Thyroid gland (tissue), 4 donors: ENCODE data around the gene KAT6B.

ENCODE experiments used
- POLR2A ChIP-seq, 2 donors: fragments of 450-650 bp; IDR thresholded peaks; one replicate each; pipeline ENCODE4 v1.6.1; 2017; ENCODE audit warnings: antibody characterized with exemption in 2 of 2, mild to moderate bottlenecking in 2 of 2, moderate library complexity in 1 of 2
- TF ChIP-seq, protein P1 (sequence below), 6 experiments: fragments of 200-600 bp in 3 of 6; fragments of 450-650 bp in 3 of 6; sonication (generic) in 3 of 6; IDR thresholded peaks; one replicate each; pipeline ENCODE4 v1.5.1; 2016 to 2019; ENCODE audit warnings: antibody characterized with exemption in 6 of 6, mild to moderate bottlenecking in 2 of 6, inconsistent platforms in 1 of 6, moderate library complexity in 1 of 6

GRCh38 chr10:75081379-75081778 lies 255.0 kb downstream of the KAT6B start:
- TF ChIP-seq, protein P1, sequence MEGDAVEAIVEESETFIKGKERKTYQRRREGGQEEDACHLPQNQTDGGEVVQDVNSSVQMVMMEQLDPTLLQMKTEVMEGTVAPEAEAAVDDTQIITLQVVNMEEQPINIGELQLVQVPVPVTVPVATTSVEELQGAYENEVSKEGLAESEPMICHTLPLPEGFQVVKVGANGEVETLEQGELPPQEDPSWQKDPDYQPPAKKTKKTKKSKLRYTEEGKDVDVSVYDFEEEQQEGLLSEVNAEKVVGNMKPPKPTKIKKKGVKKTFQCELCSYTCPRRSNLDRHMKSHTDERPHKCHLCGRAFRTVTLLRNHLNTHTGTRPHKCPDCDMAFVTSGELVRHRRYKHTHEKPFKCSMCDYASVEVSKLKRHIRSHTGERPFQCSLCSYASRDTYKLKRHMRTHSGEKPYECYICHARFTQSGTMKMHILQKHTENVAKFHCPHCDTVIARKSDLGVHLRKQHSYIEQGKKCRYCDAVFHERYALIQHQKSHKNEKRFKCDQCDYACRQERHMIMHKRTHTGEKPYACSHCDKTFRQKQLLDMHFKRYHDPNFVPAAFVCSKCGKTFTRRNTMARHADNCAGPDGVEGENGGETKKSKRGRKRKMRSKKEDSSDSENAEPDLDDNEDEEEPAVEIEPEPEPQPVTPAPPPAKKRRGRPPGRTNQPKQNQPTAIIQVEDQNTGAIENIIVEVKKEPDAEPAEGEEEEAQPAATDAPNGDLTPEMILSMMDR (IDR thresholded peaks at IDR 0.05), result no peak
- TF ChIP-seq POLR2A (IDR thresholded peaks at IDR 0.05), result no peak
